H1 (cell line): ENCODE data around the gene FAR2.

Experiments
- CREB1 ChIP-seq: IDR thresholded peaks from 2 replicates; pipeline ENCODE4 v1.6.1; 2012; ENCODE audit warnings: inconsistent platforms
- CTCF ChIP-seq, 3 experiments: IDR thresholded peaks; 1 replicate in 2 of 3; 2 replicates in 1 of 3; pipeline versions ENCODE4 v1.5.1 to v1.6.1; 2011; ENCODE audit warnings: low read length in 3 of 3, mild to moderate bottlenecking in 3 of 3, inconsistent platforms in 2 of 3, low read depth in 1 of 3, moderate library complexity in 1 of 3; ENCODE audit not compliant: insufficient read depth in 1 of 3; ENCODE audit errors: control extremely low read depth in 1 of 3
- EP300 ChIP-seq, 2 experiments: IDR thresholded peaks; 1 replicate in 1 of 2; 2 replicates in 1 of 2; pipeline ENCODE4 v1.6.1; 2011 to 2012; ENCODE audit warnings: low read depth in 2 of 2, low read length in 2 of 2, mild to moderate bottlenecking in 2 of 2, borderline replicate concordance in 1 of 2, inconsistent platforms in 1 of 2, moderate library complexity in 1 of 2
- EZH2 ChIP-seq: fragments of 200-600 bp; sonication (generic); IDR thresholded peaks from 2 replicates; pipeline ENCODE4 v1.7.1; 2012; ENCODE audit warnings: low read depth, mild to moderate bottlenecking, moderate library complexity, low read length, inconsistent platforms; ENCODE audit not compliant: severe bottlenecking
- JUN ChIP-seq: IDR thresholded peaks from 2 replicates; pipeline ENCODE4 v1.6.1; 2011; ENCODE audit warnings: low read depth, mild to moderate bottlenecking, improper control_type of control experiment, low read length
- MAFK ChIP-seq: IDR thresholded peaks from 2 replicates; pipeline ENCODE4 v1.6.1; 2012; ENCODE audit warnings: low read depth, mild to moderate bottlenecking, improper control_type of control experiment, low read length
- NRF1 ChIP-seq: IDR thresholded peaks from 2 replicates; pipeline ENCODE4 v1.6.1; 2011; ENCODE audit warnings: mild to moderate bottlenecking, low read depth, low read length, improper control_type of control experiment
- POLR2A ChIP-seq, 2 experiments: IDR thresholded peaks; 1 replicate in 1 of 2; 2 replicates in 1 of 2; pipeline ENCODE4 v1.6.1; 2011; ENCODE audit warnings: low read depth in 2 of 2, low read length in 2 of 2, mild to moderate bottlenecking in 2 of 2; ENCODE audit errors: control extremely low read depth in 1 of 2
- SIN3A ChIP-seq, 2 experiments: IDR thresholded peaks in 1 of 2; conservative IDR thresholded peaks in 1 of 2; 2 replicates each; pipeline ENCODE4 v1.6.1; 2011 to 2012; ENCODE audit warnings: low read length in 2 of 2, improper control_type of control experiment in 1 of 2, low read depth in 1 of 2, mild to moderate bottlenecking in 1 of 2
- TBP ChIP-seq: IDR thresholded peaks from 2 replicates; pipeline ENCODE4 v1.6.1; 2011; ENCODE audit warnings: low read depth, low read length, improper control_type of control experiment

- TF ChIP-seq MAFK (no peak), CTCF (IDR thresholded peaks at IDR 0.05; ENCODE audit: control extremely low read depth in 1 of 3, insufficient read depth in 1 of 3, low read depth in 1 of 3, low read length in 3 of 3) (no peak), SIN3A (conservative IDR thresholded peaks at IDR 0.05 in 1 of 2, IDR thresholded peaks at IDR 0.05 in 1 of 2; ENCODE audit: low read depth in 1 of 2, low read length in 2 of 2) (no peak), TBP (no peak), JUN (no peak), EP300 (IDR thresholded peaks at IDR 0.05; ENCODE audit: borderline replicate concordance in 1 of 2, low read depth in 2 of 2, low read length in 2 of 2) (no peak), NRF1 (no peak), CREB1 (no peak), EZH2 (no peak), POLR2A (IDR thresholded peaks at IDR 0.05; ENCODE audit: control extremely low read depth in 1 of 2, low read depth in 2 of 2, low read length in 2 of 2) (no peak)
These were observed 52.7 kb downstream of the FAR2 start for GRCh38 chr12:29201746-29202145.
